ENCODE data around the gene CACNA1C.

The CACNA1C gene

GRCh38 chr12:2566161-2566560 is 513.4 kb downstream of the CACNA1C start:
- H3K9me3 Mint-ChIP-seq (ENCODE audit: low read depth) = no peaks in the 10 kb centered on the region
- no peak overlapping the region for H3K27ac Mint-ChIP-seq
- H3K27me3 Mint-ChIP-seq = peaks cover 2% of the 10 kb centered on the region

DNA sequence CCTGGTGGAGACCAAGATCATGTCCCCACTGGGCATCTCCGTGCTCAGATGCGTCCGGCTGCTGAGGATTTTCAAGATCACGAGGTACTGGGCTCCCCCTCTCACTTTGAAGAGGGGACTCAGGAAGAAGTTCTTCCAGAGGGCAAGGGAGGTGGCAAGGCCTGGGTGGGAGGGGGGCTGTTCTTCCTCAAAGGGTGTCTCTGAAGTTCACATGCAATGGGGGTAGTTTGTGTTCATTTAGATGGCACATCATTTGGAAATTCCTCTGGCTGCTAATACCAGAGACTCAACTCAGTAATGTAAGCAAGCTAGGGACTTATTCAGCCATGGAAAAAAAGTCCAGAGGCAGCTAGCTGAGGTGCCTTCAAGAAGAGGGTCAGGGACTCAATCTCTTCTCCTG is 514.9 kb downstream of the CACNA1C start:
- Mint-ChIP-seq H3K36me3 (no peaks in the 10 kb centered on the region), H3K27me3 (peaks cover 2% of the 10 kb centered on the region), H3K27ac (no peak overlapping the region), H3K9me3 (ENCODE audit: low read depth) (no peaks in the 10 kb centered on the region), H3K4me3 (no peak overlapping the region), H3K4me1 (ENCODE audit: low read depth) (no peaks in the 10 kb centered on the region)

More at GRCh38 chr12:2566161-2566560, 513.4 kb downstream of the CACNA1C start:
- no peaks in the 10 kb centered on the region for H3K36me3 Mint-ChIP-seq
- H3K4me3 Mint-ChIP-seq = no peak overlapping the region
- H3K4me1 Mint-ChIP-seq (ENCODE audit: low read depth) = no peaks in the 10 kb centered on the region

DNA sequence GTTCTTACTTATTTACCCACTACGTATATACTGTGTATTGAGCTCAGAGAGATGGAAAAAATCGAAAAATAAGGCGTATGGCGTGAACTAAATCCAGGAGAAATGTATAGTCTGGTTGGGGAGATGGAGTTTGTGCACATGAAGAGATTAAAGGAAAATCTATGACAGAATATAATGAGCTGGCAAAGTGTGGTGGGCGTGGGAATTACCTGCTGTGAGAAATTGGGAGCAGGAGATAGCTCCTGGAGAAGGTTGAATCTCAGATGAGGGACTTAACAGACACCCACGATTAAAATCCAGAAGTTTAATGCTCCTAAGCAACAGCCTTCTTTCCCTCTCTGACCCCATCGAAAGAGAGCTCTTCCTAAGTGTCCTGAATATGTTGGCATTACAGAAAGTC is 517.8 kb downstream of the CACNA1C start:
- Mint-ChIP-seq H3K4me3 (no peak overlapping the region), H3K9me3 (ENCODE audit: low read depth) (no peaks in the 10 kb centered on the region), H3K36me3 (no peaks in the 10 kb centered on the region), H3K27me3 (peaks cover 7% of the 10 kb centered on the region), H3K4me1 (ENCODE audit: low read depth) (no peaks in the 10 kb centered on the region), H3K27ac (no peak overlapping the region)

DNA sequence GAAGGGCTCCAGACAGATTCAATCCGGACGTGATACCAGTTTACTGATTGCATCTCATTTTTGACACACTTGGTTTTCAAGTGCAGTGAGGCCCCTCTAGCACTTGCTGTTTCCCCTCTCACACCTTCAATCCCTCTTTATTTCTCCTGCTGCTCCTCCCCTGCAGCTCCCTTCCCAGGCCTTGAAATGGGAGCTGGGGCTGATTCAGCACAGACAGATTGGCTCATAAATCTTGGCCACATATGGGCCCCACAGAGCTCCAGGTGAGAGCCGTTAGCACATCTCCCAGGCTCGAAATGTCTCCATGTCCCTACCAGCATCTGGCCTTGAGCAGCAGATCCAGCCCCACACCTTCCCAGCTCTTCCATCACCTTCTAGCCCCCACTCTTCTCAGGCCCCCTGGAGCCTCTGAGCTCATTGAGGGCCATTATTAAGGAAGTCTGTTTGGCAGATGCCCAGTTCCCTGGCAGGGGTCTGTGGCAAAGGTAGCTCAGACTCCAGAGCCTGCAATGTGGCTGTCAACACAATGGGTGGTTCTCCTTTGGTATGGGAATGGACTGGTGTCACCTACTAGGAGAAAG is 521.7 kb downstream of the CACNA1C start:
- Mint-ChIP-seq H3K27ac (no peak overlapping the region), H3K9me3 (ENCODE audit: low read depth) (no peaks in the 10 kb centered on the region), H3K4me3 (no peak overlapping the region)

GRCh38 chr12:2575245-2575644 is 522.5 kb downstream of the CACNA1C start:
- Mint-ChIP-seq H3K27ac (no peak overlapping the region), H3K4me3 (no peak overlapping the region), H3K9me3 (ENCODE audit: low read depth) (no peaks in the 10 kb centered on the region), H3K27me3 (peaks cover 7% of the 10 kb centered on the region), H3K36me3 (no peaks in the 10 kb centered on the region), H3K4me1 (ENCODE audit: low read depth) (no peaks in the 10 kb centered on the region)

More for the DNA sequence above, 521.7 kb downstream of the CACNA1C start:
- H3K27me3 Mint-ChIP-seq = peaks cover 7% of the 10 kb centered on the region
- no peaks in the 10 kb centered on the region for H3K36me3 Mint-ChIP-seq
- H3K4me1 Mint-ChIP-seq (ENCODE audit: low read depth) = no peaks in the 10 kb centered on the region

DNA sequence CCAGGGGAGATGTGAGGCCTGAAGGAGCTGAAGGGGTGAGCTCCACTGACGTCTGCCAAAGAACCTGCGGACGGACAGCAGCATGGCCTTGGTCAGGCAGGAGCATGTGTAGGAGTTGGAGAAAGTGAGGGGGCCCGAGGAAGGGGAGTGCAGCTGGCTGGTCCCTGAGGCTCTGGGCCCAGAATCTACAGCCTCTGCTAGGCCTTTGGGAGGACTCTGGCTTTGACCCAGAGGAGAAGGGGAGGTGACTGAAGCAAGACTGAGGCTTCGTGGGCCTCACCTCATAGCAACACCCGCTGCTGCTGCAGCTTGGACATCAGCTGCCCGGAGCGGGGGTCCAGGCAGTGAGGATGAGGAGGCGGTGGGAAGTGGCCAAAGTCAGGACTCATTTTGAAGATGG is 525.4 kb downstream of the CACNA1C start:
- Mint-ChIP-seq H3K36me3 (no peaks in the 10 kb centered on the region), H3K27me3 (peaks cover 11% of the 10 kb centered on the region), H3K4me1 (ENCODE audit: low read depth) (peaks cover 2% of the 10 kb centered on the region), H3K9me3 (ENCODE audit: low read depth) (no peaks in the 10 kb centered on the region), H3K27ac (no peak overlapping the region), H3K4me3 (no peak overlapping the region)

GRCh38 chr12:2578772-2579171 is 526.0 kb downstream of the CACNA1C start:
- Mint-ChIP-seq H3K4me1 (ENCODE audit: low read depth) (peaks cover 2% of the 10 kb centered on the region), H3K27ac (no peak overlapping the region), H3K27me3 (peaks cover 14% of the 10 kb centered on the region), H3K9me3 (ENCODE audit: low read depth) (no peaks in the 10 kb centered on the region), H3K36me3 (no peaks in the 10 kb centered on the region), H3K4me3 (no peak overlapping the region)

GRCh38 chr12:2580821-2581220 is 528.0 kb downstream of the CACNA1C start:
- H3K4me1 Mint-ChIP-seq (ENCODE audit: low read depth) = peaks cover 2% of the 10 kb centered on the region
- no peaks in the 10 kb centered on the region for H3K36me3 Mint-ChIP-seq
- H3K4me3 Mint-ChIP-seq = no peak overlapping the region
- no peak overlapping the region for H3K27ac Mint-ChIP-seq
- H3K27me3 Mint-ChIP-seq = peaks cover 20% of the 10 kb centered on the region
- H3K9me3 Mint-ChIP-seq (ENCODE audit: low read depth) = no peaks in the 10 kb centered on the region

DNA sequence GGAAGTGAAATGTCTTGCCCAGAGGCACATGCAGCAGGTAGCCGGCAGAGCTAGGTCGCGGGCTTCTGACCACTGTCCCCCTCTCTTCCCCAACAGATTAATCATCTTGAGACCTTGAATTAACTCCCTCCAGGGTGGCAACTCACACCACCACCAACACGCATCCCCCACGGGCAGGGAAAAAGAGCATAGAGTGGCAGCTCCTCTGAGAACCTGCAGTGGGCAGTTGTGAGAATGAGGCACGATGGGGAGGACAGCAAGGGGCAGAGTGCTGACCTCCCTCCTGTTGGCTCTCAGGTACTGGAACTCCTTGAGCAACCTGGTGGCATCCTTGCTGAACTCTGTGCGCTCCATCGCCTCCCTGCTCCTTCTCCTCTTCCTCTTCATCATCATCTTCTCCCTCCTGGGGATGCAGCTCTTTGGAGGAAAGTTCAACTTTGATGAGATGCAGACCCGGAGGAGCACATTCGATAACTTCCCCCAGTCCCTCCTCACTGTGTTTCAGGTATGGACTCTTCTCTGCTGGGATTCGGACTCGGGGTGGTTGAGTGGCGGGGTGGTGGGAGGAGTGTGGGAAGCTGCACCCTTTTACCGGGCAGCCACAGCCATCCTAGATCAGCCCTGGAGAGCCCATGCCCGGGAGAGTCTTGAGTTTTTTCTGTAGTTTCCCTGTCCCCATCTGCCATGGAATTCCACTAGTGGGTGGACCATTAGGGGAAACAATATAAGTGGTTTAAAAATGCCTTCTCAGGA is 528.7 kb downstream of the CACNA1C start:
- no peaks in the 10 kb centered on the region for H3K36me3 Mint-ChIP-seq
- peaks cover 2% of the 10 kb centered on the region for H3K4me1 Mint-ChIP-seq (ENCODE audit: low read depth)
- H3K27me3 Mint-ChIP-seq = peaks cover 21% of the 10 kb centered on the region
- H3K9me3 Mint-ChIP-seq (ENCODE audit: low read depth) = no peaks in the 10 kb centered on the region
- no peak overlapping the region for H3K4me3 Mint-ChIP-seq
- no peak overlapping the region for H3K27ac Mint-ChIP-seq

- Mint-ChIP-seq H3K4me3 (no peak overlapping the region), H3K4me1 (ENCODE audit: low read depth) (peaks cover 2% of the 10 kb centered on the region), H3K27ac (no peak overlapping the region), H3K27me3 (peaks cover 21% of the 10 kb centered on the region), H3K9me3 (ENCODE audit: low read depth) (no peaks in the 10 kb centered on the region), H3K36me3 (no peaks in the 10 kb centered on the region)
Observed at GRCh38 chr12:2582631-2583030, 529.8 kb downstream of the CACNA1C start.

DNA sequence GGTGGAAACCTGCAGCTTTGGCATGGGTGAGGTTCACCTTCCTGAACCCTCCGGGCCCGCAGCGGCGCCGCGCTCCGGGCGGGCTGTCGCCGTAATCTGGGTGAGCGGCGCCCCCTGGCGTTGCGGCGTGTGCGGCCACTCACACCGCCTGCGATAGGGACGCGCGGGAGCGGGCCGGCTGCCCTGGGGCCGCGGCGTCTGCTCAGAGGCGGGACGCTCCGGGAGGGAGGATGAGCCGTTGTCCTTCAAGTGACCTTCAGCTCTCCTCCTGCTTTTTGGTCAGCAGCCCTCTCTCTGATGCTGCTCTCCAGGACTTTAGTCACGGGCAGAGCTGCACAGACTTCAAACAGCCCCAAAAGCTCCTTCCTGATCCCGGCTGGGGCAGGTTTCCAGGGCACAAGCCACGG is 530.3 kb downstream of the CACNA1C start:
- Mint-ChIP-seq H3K27me3 (peaks cover 24% of the 10 kb centered on the region), H3K4me1 (ENCODE audit: low read depth) (peaks cover 2% of the 10 kb centered on the region), H3K4me3 (no peak overlapping the region), H3K27ac (no peak overlapping the region), H3K9me3 (ENCODE audit: low read depth) (no peaks in the 10 kb centered on the region), H3K36me3 (no peaks in the 10 kb centered on the region)

DNA sequence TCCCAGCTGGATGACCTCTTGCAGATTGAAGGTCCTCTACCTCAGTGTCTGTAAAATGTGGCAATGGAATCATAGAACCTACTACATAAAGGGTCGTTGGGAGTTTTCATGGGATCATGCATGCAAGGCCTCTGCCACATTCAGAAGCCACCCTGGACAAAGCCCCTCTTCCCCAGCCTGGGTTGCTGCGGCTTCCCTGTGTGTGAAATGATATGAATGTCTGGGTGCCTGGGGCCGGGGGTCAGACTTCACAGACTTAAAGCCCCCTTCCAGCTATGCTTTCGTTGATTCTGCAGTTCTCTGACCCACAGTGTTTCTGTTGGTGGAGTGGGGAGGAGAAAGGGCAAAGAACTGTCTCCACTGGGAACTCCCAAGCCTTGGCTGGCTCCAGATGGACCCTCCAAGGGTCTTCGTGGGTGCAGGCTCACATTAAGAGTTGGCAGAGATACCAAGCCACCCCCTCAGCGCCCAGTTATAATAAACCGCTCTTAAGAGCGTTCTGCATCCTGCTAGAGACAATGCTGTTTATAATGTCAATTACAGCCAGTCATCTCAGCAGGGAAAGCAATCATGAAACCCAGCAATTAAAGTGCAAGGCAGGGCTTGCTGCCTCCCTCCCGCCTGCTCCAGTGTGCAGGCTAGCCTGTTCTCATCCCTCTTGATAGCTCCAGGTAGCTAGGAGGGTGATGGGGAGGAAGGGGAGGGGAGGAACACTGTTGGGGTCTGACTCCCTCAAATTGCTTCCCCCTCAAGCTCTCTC is 531.0 kb downstream of the CACNA1C start:
- Mint-ChIP-seq H3K4me3 (no peak overlapping the region), H3K27ac (no peak overlapping the region), H3K4me1 (ENCODE audit: low read depth) (peaks cover 2% of the 10 kb centered on the region), H3K9me3 (ENCODE audit: low read depth) (no peaks in the 10 kb centered on the region), H3K36me3 (no peaks in the 10 kb centered on the region), H3K27me3 (peaks cover 24% of the 10 kb centered on the region)

GRCh38 chr12:2586156-2587038 is 533.6 kb downstream of the CACNA1C start:
- Mint-ChIP-seq H3K27ac (no peak overlapping the region), H3K9me3 (ENCODE audit: low read depth) (no peaks in the 10 kb centered on the region), H3K36me3 (no peaks in the 10 kb centered on the region), H3K4me1 (ENCODE audit: low read depth) (peaks cover 2% of the 10 kb centered on the region), H3K27me3 (peaks cover 24% of the 10 kb centered on the region), H3K4me3 (no peak overlapping the region)

DNA sequence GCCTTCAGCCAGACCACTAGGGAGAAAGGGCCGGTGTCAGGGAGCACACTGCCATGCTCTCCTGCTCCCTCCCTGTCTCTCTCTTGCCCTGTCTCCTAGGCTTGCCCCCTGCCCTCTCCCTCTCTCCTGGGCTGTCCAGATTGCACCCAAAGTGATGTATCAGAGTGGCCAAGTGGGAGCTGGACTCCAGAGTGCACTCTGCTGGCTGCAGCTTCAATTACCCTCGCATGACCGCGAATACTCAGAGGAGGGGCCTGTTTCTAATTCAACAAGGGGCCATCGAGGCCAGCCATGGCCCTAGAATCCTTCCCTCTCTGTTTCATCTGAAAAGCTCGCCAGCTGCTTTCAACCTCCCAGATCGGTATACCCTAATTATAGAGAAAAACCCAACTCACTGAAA is 535.6 kb downstream of the CACNA1C start:
- Mint-ChIP-seq H3K36me3 (no peaks in the 10 kb centered on the region), H3K27ac (no peak overlapping the region), H3K4me3 (no peak overlapping the region), H3K27me3 (peaks cover 19% of the 10 kb centered on the region), H3K4me1 (ENCODE audit: low read depth) (no peaks in the 10 kb centered on the region), H3K9me3 (ENCODE audit: low read depth) (no peaks in the 10 kb centered on the region)

Measured in activated naive CD8-positive, alpha-beta T cell (primary cell).